Keratinocyte (primary cell): ENCODE results near the gene CCDC150.

ENCODE experiments used
- EZH2 ChIP-seq: IDR thresholded peaks from one replicate; pipeline ENCODE4 v1.6.1; 2012; ENCODE audit warnings: inconsistent platforms, mild to moderate bottlenecking, low read length, moderate library complexity
- TF ChIP-seq, protein P1 (sequence below), 3 experiments: IDR thresholded peaks in 1 of 3; conservative IDR thresholded peaks in 1 of 3; optimal IDR thresholded peaks in 1 of 3; 2 replicates in 2 of 3; 3 replicates in 1 of 3; pipeline versions ENCODE3 to v1.5.1; 2011; ENCODE audit warnings: low read length in 3 of 3, mild to moderate bottlenecking in 3 of 3, moderate library complexity in 2 of 3, control low read depth in 1 of 3, inconsistent platforms in 1 of 3; ENCODE audit not compliant: insufficient read depth in 2 of 3; ENCODE audit errors: extremely low read depth in 1 of 3

DNA sequence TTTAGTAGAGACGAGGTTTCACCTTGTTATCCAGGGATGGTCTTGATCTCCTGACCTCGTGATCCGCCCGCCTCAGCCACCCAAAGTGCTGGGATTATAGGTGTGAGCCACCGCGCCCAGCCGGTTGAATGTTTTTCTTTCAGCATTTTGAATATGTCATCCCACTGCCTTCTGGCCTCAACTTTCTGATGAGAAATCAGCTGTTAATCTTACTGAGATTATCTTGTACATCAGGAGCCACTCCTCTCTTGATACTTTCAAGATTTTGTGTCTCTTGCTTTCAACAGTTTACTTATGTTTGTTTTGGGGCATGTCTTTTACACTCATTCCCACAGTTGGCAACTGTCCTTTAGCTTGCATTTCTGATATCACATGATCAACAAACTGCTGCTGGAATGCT, 46.3 kb downstream of the CCDC150 start:
- no peak for TF ChIP-seq EZH2
- TF ChIP-seq, protein P1, sequence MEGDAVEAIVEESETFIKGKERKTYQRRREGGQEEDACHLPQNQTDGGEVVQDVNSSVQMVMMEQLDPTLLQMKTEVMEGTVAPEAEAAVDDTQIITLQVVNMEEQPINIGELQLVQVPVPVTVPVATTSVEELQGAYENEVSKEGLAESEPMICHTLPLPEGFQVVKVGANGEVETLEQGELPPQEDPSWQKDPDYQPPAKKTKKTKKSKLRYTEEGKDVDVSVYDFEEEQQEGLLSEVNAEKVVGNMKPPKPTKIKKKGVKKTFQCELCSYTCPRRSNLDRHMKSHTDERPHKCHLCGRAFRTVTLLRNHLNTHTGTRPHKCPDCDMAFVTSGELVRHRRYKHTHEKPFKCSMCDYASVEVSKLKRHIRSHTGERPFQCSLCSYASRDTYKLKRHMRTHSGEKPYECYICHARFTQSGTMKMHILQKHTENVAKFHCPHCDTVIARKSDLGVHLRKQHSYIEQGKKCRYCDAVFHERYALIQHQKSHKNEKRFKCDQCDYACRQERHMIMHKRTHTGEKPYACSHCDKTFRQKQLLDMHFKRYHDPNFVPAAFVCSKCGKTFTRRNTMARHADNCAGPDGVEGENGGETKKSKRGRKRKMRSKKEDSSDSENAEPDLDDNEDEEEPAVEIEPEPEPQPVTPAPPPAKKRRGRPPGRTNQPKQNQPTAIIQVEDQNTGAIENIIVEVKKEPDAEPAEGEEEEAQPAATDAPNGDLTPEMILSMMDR (optimal IDR thresholded peaks at IDR 0.05 in 1 of 3, IDR thresholded peaks at IDR 0.05 in 1 of 3, conservative IDR thresholded peaks at IDR 0.05 in 1 of 3; ENCODE audit: extremely low read depth in 1 of 3, insufficient read depth in 2 of 3, low read length in 3 of 3): no peak
